Regular cardiac myocyte (primary cell): ENCODE results near the gene CCDC71L. TPM values are rescaled to one million over a fixed set of nuclear protein-coding genes. Genes with fewer than 3 reads are reported as not detected.

ENCODE experiments used
- total RNA-seq: library from RNA; depleted of rRNA; stranded (reverse); fragments of >200 nt; gene quantifications from 2 replicates; pipeline ENCODE4 v1.2.3, GENCODE V29; 2014

CCDC71L gene
- total RNA-seq = 15.1 and 24.8 TPM in 2 replicates

GRCh38 chr7:106660862-106661720 is at the start of gene CCDC71L:
Gene CCDC71L, minus strand, starts transcription at chr7:106661158. Its CDS starts 262 bp downstream, at chr7:106660896.

Other genes starting within 250 kb of the CCDC71L start
- 0.19 and 1.1 TPM in 2 replicates for gene PIK3CG, start 204.1 kb upstream of the CCDC71L start, total RNA-seq